Right lobe of liver (tissue), 4 donors: ENCODE data around the gene SYNE2.

Source experiments
- POLR2A ChIP-seq: fragments of 450-650 bp; IDR thresholded peaks from one replicate; pipeline ENCODE4 v1.6.1; 2017; ENCODE audit warnings: antibody characterized with exemption, mild to moderate bottlenecking
- TF ChIP-seq, protein P1 (sequence below), 4 donors: fragments of 200-600 bp in 3 of 4; fragments of 450-650 bp in 1 of 4; IDR thresholded peaks; one replicate each; pipeline versions ENCODE4 v1.5.1 to v1.8.0; 2016 to 2022; ENCODE audit warnings: antibody characterized with exemption in 4 of 4, mild to moderate bottlenecking in 2 of 4
- donor health status: DM: no; HTN: no; CAD: no.
- donor health status: DM: no; HTN: no; CAD: no.
- donor health status: DM: no; HTN: yes; CAD: no.

DNA sequence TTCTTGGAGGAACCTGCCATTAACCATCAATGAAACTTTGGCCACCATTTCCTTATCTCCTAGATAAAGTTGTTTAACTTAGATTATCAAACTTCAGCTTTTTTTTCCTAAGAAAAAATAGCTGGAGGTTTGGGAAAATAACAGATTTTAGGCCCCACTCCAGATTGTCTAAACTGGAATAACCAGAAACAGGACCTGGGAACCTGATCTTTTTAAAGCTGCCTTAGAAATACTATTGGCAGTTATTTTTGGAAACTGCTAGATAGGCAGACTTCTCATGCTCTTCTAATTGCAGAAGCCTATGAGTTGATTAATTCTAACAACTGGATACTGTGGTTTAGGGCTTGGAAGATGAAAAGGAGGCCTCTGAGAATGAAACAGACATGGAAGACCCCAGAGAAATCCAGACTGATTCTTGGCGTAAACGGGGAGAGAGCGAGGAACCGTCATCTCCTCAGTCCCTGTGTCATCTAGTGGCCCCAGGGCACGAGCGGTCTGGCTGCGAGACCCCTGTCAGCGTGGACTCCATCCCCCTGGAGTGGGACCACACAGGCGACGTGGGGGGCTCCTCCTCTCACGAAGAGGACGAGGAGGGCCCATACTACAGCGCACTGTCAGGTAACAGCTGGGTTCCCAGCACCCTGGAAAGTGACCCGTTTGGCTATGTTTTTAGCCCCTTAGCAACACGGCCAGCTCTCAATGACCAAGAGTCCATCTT, 361.2 kb downstream of the SYNE2 start:
- TF ChIP-seq, protein P1, sequence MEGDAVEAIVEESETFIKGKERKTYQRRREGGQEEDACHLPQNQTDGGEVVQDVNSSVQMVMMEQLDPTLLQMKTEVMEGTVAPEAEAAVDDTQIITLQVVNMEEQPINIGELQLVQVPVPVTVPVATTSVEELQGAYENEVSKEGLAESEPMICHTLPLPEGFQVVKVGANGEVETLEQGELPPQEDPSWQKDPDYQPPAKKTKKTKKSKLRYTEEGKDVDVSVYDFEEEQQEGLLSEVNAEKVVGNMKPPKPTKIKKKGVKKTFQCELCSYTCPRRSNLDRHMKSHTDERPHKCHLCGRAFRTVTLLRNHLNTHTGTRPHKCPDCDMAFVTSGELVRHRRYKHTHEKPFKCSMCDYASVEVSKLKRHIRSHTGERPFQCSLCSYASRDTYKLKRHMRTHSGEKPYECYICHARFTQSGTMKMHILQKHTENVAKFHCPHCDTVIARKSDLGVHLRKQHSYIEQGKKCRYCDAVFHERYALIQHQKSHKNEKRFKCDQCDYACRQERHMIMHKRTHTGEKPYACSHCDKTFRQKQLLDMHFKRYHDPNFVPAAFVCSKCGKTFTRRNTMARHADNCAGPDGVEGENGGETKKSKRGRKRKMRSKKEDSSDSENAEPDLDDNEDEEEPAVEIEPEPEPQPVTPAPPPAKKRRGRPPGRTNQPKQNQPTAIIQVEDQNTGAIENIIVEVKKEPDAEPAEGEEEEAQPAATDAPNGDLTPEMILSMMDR (IDR thresholded peaks at IDR 0.05) = no peak
- TF ChIP-seq POLR2A = no peak
